Smooth muscle cell (in vitro differentiated cells): ENCODE results near the gene HS2ST1. TPM values are rescaled to one million over a fixed set of nuclear protein-coding genes. Genes with fewer than 3 reads are reported as not detected.

Experiments
- DNase-seq: peaks from one replicate; lab custom pipeline; 2025; ENCODE audit not compliant: unreplicated experiment; lab: John Stamatoyannopoulos, UW
- H2AFZ ChIP-seq: fragments of 200-600 bp; sonication (generic); 2 replicates; pipeline ENCODE4 v1.6.0; 2016; ENCODE audit warnings: antibody characterized with exemption, low read depth, mild to moderate bottlenecking
- H3F3A ChIP-seq: fragments of 200-600 bp; sonication (generic); 2 replicates; pipeline ENCODE4 v1.6.0; 2017; ENCODE audit warnings: antibody characterized with exemption, low read depth
- H3K27ac ChIP-seq: fragments of 200-600 bp; sonication (generic); 2 replicates; pipeline ENCODE4 v1.5.1; 2016; ENCODE audit warnings: low read depth, mild to moderate bottlenecking
- H3K27me3 ChIP-seq: fragments of 200-600 bp; sonication (generic); 2 replicates; pipeline ENCODE4 v1.6.1; 2016; ENCODE audit warnings: low read depth, mild to moderate bottlenecking
- H3K36me3 ChIP-seq: fragments of 200-600 bp; sonication (generic); 2 replicates; pipeline ENCODE4 v1.5.1; 2016; ENCODE audit warnings: low read depth
- H3K4me1 ChIP-seq: fragments of 200-600 bp; sonication (generic); 2 replicates; pipeline ENCODE4 v1.5.1; 2016; ENCODE audit warnings: low read depth
- H3K4me2 ChIP-seq: fragments of 200-600 bp; sonication (generic); 2 replicates; pipeline ENCODE4 v1.6.0; 2016; ENCODE audit warnings: mild to moderate bottlenecking
- H3K4me3 ChIP-seq: fragments of 200-600 bp; sonication (generic); 2 replicates; pipeline ENCODE4 v1.5.1; 2016; ENCODE audit warnings: mild to moderate bottlenecking
- H3K79me2 ChIP-seq: fragments of 200-600 bp; sonication (generic); 2 replicates; pipeline ENCODE4 v1.6.0; 2016; ENCODE audit warnings: low read depth, mild to moderate bottlenecking
- H3K9ac ChIP-seq: fragments of 200-600 bp; sonication (generic); 2 replicates; pipeline ENCODE4 v1.6.0; 2016; ENCODE audit warnings: low read depth
- H3K9me3 ChIP-seq: fragments of 200-600 bp; sonication (generic); replicated peaks from 2 replicates; pipeline ENCODE4 v1.5.1; 2016; ENCODE audit warnings: low read depth
- H4K20me1 ChIP-seq: fragments of 200-600 bp; sonication (generic); 2 replicates; pipeline ENCODE4 v1.6.0; 2016; ENCODE audit warnings: low read depth
- WGBS: methylation state at CpG from one replicate; pipeline ENCODE4 v1.1.7; 2016; ENCODE audit warnings: low lambda C conversion rate; 5-methylcytosine and 5-hydroxymethylcytosine counted together
- polyA plus RNA-seq: library from polyadenylated mRNA; unstranded; fragments of >200 nt; fragmentation: Nextera tagmentation; extraction: Ambion mirVana; gene quantifications from 2 replicates; pipeline ENCODE4 v1.2.1, GENCODE V29; 2016
- total RNA-seq: library from RNA; depleted of rRNA; stranded (reverse); fragments of >200 nt; gene quantifications from 2 replicates; pipeline ENCODE4 v1.2.3, GENCODE V29; 2014
- TF ChIP-seq, protein P1 (sequence below): fragments of 200-600 bp; sonication (generic); IDR thresholded peaks from 2 replicates; pipeline ENCODE4 v1.5.1; 2017; ENCODE audit warnings: borderline replicate concordance, mild to moderate bottlenecking, antibody characterized with exemption; ENCODE audit not compliant: insufficient read depth, poor library complexity, severe bottlenecking

Gene HS2ST1
- total and polyA plus RNA-seq, 2 experiments from 2014 or later, result 14.6 to 35.6 TPM

DNA sequence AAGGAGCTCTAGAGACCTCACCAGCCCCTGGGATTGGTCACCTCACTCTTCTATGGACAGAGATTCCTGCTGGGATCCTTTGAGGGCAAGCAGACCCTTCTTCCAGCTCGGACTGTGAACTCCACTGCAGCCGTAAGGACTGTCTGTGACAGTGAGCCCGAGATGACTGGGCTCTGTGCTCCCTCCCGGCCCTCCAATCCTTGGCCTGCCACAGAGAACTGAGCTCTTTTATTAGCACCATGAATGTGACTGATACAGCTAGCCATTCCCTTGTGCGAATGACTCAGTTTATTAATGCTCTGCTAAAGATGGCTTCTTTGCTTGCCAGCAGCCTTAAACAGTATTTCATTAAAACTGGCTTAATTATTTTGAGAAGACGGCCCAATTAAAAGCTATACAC lies 219.6 kb downstream of the HS2ST1 start:
- Histone ChIP-seq H3K4me2 (peak overlapping the region; percentile 31), H3K27me3 (no peaks in the 10 kb centered on the region), H3K4me3 (no peak overlapping the region), H2AFZ (peak overlapping the region; percentile 57), H3F3A (no peaks in the 10 kb centered on the region), H3K36me3 (no peaks in the 10 kb centered on the region), H3K9me3 (no peaks in the 10 kb centered on the region), H3K79me2 (no peaks in the 10 kb centered on the region), H3K9ac (no peak overlapping the region), H3K27ac (no peak overlapping the region), H4K20me1 (no peaks in the 10 kb centered on the region), H3K4me1 (peaks cover 6% of the 10 kb centered on the region)
- no peak for DNase-seq
- TF ChIP-seq, protein P1, sequence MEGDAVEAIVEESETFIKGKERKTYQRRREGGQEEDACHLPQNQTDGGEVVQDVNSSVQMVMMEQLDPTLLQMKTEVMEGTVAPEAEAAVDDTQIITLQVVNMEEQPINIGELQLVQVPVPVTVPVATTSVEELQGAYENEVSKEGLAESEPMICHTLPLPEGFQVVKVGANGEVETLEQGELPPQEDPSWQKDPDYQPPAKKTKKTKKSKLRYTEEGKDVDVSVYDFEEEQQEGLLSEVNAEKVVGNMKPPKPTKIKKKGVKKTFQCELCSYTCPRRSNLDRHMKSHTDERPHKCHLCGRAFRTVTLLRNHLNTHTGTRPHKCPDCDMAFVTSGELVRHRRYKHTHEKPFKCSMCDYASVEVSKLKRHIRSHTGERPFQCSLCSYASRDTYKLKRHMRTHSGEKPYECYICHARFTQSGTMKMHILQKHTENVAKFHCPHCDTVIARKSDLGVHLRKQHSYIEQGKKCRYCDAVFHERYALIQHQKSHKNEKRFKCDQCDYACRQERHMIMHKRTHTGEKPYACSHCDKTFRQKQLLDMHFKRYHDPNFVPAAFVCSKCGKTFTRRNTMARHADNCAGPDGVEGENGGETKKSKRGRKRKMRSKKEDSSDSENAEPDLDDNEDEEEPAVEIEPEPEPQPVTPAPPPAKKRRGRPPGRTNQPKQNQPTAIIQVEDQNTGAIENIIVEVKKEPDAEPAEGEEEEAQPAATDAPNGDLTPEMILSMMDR, result no peak
- WGBS, result 33% methylated on average over 6 of the region's 6 CpGs

DNA sequence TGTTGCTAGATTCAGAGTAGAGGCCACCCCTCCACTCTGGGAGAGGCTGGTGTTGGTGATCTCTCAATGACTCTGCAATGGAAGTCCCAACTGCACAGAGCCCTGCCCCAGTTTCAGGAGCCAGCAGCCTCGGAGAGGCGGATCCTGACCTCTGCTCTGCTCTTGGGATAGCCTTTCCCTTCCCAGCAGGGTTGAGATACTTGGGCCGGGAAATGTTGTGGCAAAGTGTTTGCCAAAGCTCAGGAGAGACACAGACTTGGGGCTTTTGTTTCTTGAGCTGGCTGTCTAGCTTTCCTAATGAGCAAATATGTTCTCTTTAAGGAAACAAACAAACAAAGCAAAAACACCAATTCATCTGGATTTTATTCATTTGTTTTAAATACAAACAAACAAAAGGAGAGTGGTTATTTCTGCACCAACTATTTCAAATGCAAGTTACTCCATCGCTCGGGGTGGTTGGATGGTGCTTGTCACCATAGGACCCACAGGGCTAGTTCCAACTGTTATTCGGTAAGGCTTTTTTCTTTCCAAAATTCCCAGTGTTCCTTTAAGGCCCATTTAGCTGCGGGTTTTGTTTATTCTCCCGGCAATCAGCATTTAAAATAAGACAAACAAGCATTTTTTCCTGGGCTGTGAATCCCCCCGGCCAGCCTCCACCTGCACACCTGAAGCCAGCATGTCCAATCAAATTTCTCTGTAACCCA lies 220.3 kb downstream of the HS2ST1 start:
- DNase-seq, result no peak
- Histone ChIP-seq H3K27me3 (no peaks in the 10 kb centered on the region), H3K36me3 (no peaks in the 10 kb centered on the region), H3K4me1 (peaks cover 6% of the 10 kb centered on the region), H4K20me1 (no peaks in the 10 kb centered on the region), H3K9ac (no peak overlapping the region), H3K9me3 (no peaks in the 10 kb centered on the region), H3K4me3 (no peak overlapping the region), H3K4me2 (peak overlapping the region; percentile 31), H3K27ac (no peak overlapping the region), H2AFZ (peak overlapping the region; percentile 57), H3K79me2 (no peaks in the 10 kb centered on the region), H3F3A (no peaks in the 10 kb centered on the region)
- WGBS, result 80% methylated on average over 9 of the region's 9 CpGs
- TF ChIP-seq, protein P1, result no peak

DNA sequence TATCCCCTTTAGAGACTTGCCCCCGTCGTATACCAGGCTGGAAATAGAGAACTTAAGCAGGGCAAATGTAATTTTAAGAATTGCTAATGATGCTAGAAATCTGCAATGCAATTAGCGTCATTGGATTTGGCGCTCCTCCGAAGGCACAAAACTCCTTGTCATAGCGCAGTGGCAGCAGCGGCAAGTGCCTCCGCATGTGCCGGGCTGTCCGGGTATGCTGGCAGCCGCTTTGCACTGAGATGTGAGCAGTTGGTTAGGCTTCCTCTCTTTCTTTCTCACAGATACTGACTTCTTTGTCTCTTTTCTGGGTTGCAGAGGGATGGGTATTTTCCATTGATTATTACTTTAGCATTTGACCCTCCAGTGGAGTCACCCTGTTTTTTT lies 220.9 kb downstream of the HS2ST1 start:
- Histone ChIP-seq H3K27ac (no peak overlapping the region), H2AFZ (no peak overlapping the region), H3K4me1 (peaks cover 6% of the 10 kb centered on the region), H4K20me1 (no peaks in the 10 kb centered on the region), H3K4me3 (no peak overlapping the region), H3K36me3 (no peaks in the 10 kb centered on the region), H3K9ac (no peak overlapping the region), H3K4me2 (no peak overlapping the region), H3K27me3 (no peaks in the 10 kb centered on the region), H3K79me2 (no peaks in the 10 kb centered on the region), H3K9me3 (no peaks in the 10 kb centered on the region), H3F3A (no peaks in the 10 kb centered on the region)
- DNase-seq, result no peak
- 94% methylated on average over 11 of the region's 11 CpGs for WGBS
- TF ChIP-seq, protein P1, result no peak
